ENCODE data around the gene PPP6R1.
A peak's percentile ranks its signal among the peaks of the same experiment; 100 is the strongest.

Gene PPP6R1

DNA sequence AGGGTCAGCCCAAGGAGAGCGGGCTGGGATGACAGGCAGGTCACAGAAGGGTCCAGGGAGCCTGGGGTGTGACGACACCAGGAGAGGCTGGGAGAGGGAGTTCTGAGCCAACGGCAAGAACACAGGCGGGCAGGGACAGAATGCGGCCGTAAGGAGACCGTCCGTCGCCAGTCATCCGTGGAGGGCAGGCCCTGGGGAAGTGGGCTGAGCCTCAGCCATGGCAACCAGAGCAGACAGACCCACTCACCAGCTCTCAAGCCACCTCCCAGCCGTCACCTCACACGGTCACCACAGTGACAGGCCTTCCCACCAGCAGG is 26.6 kb downstream of the PPP6R1 start:
- H3K27ac ChIP-seq (replicated peaks), result no peak overlapping the region
- TF ChIP-seq, protein P1, sequence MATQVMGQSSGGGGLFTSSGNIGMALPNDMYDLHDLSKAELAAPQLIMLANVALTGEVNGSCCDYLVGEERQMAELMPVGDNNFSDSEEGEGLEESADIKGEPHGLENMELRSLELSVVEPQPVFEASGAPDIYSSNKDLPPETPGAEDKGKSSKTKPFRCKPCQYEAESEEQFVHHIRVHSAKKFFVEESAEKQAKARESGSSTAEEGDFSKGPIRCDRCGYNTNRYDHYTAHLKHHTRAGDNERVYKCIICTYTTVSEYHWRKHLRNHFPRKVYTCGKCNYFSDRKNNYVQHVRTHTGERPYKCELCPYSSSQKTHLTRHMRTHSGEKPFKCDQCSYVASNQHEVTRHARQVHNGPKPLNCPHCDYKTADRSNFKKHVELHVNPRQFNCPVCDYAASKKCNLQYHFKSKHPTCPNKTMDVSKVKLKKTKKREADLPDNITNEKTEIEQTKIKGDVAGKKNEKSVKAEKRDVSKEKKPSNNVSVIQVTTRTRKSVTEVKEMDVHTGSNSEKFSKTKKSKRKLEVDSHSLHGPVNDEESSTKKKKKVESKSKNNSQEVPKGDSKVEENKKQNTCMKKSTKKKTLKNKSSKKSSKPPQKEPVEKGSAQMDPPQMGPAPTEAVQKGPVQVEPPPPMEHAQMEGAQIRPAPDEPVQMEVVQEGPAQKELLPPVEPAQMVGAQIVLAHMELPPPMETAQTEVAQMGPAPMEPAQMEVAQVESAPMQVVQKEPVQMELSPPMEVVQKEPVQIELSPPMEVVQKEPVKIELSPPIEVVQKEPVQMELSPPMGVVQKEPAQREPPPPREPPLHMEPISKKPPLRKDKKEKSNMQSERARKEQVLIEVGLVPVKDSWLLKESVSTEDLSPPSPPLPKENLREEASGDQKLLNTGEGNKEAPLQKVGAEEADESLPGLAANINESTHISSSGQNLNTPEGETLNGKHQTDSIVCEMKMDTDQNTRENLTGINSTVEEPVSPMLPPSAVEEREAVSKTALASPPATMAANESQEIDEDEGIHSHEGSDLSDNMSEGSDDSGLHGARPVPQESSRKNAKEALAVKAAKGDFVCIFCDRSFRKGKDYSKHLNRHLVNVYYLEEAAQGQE (IDR thresholded peaks at IDR 0.05; ENCODE audit: insufficient replicate concordance, low read depth), result no peak
- TF ChIP-seq POLR2AphosphoS5 (IDR thresholded peaks at IDR 0.05; ENCODE audit: low read depth), result no peak; the same call in 1 of the 2 replicates
- TF ChIP-seq, protein P2, sequence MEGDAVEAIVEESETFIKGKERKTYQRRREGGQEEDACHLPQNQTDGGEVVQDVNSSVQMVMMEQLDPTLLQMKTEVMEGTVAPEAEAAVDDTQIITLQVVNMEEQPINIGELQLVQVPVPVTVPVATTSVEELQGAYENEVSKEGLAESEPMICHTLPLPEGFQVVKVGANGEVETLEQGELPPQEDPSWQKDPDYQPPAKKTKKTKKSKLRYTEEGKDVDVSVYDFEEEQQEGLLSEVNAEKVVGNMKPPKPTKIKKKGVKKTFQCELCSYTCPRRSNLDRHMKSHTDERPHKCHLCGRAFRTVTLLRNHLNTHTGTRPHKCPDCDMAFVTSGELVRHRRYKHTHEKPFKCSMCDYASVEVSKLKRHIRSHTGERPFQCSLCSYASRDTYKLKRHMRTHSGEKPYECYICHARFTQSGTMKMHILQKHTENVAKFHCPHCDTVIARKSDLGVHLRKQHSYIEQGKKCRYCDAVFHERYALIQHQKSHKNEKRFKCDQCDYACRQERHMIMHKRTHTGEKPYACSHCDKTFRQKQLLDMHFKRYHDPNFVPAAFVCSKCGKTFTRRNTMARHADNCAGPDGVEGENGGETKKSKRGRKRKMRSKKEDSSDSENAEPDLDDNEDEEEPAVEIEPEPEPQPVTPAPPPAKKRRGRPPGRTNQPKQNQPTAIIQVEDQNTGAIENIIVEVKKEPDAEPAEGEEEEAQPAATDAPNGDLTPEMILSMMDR (IDR thresholded peaks at IDR 0.05; ENCODE audit: insufficient read depth, low read length), result no peak
- no peak for TF ChIP-seq SPI1 (IDR thresholded peaks at IDR 0.05; ENCODE audit: borderline replicate concordance, low read depth)
- no peak for TF ChIP-seq GABPA (IDR thresholded peaks at IDR 0.05; ENCODE audit: low read depth)
- DNase-seq (ENCODE audit: low read depth in 1 of 2, low spot score in 1 of 2), result no peak
- no peak overlapping the region for H3K4me3 ChIP-seq (replicated peaks; ENCODE audit: insufficient read depth, low read length)
- H3K27me3 ChIP-seq (ENCODE audit: insufficient read depth, poor library complexity, severe bottlenecking), result no peaks in the 10 kb centered on the region

DNA sequence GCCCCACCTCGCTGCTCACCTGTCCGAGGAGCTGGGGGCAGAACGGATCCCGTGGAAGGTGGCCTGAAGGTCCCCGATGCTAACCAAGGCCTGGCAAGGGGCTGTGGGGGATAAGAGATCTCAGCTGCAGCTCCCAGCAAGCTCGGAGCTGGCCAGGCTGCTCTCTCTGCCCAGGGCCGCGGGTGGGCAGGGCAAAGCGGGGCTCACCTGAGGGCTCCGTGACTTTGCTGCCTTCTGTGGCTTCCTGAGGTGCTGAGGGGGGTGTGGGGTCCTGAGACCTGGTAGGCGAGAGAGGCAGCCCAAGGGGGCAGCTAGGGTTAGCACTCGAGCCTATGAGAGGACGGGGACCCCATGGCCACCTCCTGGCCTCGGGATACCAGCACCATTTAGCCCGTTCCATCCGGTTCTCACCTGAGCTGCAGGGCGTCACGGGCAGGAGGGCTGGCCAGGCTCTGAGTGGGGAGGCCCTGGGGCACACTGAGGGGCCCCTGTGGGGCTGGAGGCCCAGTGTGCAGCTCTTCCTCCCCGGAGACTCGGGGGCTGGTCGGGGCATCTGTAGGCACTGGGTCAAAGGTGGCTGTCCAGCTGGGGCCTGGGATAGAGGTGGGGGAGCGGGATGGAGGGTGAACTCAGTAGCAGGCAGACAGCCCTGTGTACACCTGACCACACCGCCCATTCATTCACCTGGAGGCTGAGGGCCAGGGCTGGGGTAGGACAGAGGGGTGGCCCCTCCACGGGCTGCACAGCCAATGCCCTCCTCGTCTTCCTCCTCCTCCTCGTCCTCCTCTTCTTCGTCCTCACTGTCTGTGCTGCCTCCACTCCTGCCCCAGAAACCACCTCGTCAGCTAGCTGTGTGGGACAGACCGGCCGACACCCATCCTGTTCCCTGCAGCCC is 27.2 kb downstream of the PPP6R1 start:
- TF ChIP-seq, protein P1 (IDR thresholded peaks at IDR 0.05; ENCODE audit: insufficient replicate concordance, low read depth), result no peak
- 0 out of 2 replicates have a peak, but pooled peaks have one; percentile 6 for TF ChIP-seq POLR2AphosphoS5 (IDR thresholded peaks at IDR 0.05; ENCODE audit: low read depth)
- Histone ChIP-seq H3K27me3 (ENCODE audit: insufficient read depth, poor library complexity, severe bottlenecking) (no peaks in the 10 kb centered on the region), H3K4me3 (replicated peaks; ENCODE audit: insufficient read depth, low read length) (no peak overlapping the region), H3K27ac (replicated peaks) (no peak overlapping the region)
- DNase-seq (ENCODE audit: low read depth in 1 of 2, low spot score in 1 of 2), result no peak

DNA sequence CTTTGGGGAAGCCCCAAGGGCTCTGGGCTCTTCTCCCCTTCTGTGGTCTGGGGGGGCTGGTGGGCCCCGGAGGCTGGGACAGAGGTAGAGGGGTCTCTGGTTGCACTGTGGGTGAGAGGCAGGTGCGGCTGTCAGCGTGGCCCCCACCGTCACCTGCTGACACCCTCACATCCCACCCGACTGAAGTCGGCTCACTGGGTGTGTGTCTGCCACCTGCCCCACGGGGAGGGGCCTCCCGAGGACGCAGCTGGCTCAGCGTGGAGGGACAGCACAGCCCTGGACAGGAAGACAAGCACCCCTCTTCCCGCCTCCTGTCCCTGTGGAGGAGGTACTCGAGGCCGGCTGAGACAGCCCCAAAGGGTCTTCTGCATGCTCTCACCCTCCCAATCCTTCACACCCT is 28.0 kb downstream of the PPP6R1 start:
- Histone ChIP-seq H3K27ac (replicated peaks) (no peak overlapping the region), H3K27me3 (ENCODE audit: insufficient read depth, poor library complexity, severe bottlenecking) (no peaks in the 10 kb centered on the region), H3K4me3 (replicated peaks; ENCODE audit: insufficient read depth, low read length) (no peak overlapping the region)
- TF ChIP-seq, protein P2 (IDR thresholded peaks at IDR 0.05; ENCODE audit: insufficient read depth, low read length), result no peak
- TF ChIP-seq GABPA (IDR thresholded peaks at IDR 0.05; ENCODE audit: low read depth) (no peak), SPI1 (IDR thresholded peaks at IDR 0.05; ENCODE audit: borderline replicate concordance, low read depth) (no peak), POLR2AphosphoS5 (IDR thresholded peaks at IDR 0.05; ENCODE audit: low read depth) (no peak)
- TF ChIP-seq, protein P1 (IDR thresholded peaks at IDR 0.05; ENCODE audit: insufficient replicate concordance, low read depth), result no peak
- no peak for DNase-seq (ENCODE audit: low read depth in 1 of 2, low spot score in 1 of 2)
